Testis (tissue), 2 donors: ENCODE results near the gene DIAPH2.

Source experiments
- POLR2A ChIP-seq: fragments of 450-650 bp; IDR thresholded peaks from one replicate; pipeline ENCODE4 v1.6.1; 2017; ENCODE audit warnings: antibody characterized with exemption, mild to moderate bottlenecking, moderate library complexity
- TF ChIP-seq, protein P1 (sequence below), 3 experiments: fragments of 450-650 bp in 2 of 3; fragments of 200-600 bp in 1 of 3; sonication (generic) in 1 of 3; IDR thresholded peaks; one replicate each; pipeline ENCODE4 v1.5.1; 2016 to 2019; ENCODE audit warnings: antibody characterized with exemption in 3 of 3, mild to moderate bottlenecking in 2 of 3, moderate library complexity in 1 of 3

DNA sequence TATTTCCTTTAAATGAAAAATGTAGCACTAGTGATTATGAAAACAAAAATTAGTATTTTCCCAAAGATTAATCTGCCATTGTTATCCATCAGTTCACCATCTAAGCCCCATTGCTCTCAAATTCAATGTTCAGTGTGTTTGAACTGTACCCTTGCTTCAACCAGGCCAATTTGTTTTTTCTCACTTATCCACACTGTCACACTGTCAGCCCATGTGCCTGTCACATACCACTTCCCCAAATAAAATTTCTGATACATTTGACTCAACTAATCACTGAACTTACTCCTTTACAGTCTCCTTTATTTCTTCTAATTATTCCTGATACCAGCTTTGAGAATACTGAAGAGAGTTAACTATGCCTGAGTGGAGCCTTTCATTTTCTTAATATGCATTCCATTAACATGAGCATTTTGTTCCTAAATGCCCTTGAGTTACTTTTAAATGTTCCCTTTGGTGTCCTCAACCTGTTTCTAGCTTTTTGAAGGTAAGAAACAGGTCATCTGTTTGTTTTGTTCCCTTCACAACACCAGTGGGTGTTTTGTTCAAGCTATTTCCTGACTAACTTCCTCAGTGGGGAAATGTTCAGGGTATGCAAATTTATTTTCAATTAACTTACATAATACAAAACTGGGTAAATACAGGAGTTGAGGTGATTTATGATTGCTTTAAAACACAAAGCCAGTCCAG lies 316.2 kb downstream of the DIAPH2 start:
- TF ChIP-seq, protein P1, sequence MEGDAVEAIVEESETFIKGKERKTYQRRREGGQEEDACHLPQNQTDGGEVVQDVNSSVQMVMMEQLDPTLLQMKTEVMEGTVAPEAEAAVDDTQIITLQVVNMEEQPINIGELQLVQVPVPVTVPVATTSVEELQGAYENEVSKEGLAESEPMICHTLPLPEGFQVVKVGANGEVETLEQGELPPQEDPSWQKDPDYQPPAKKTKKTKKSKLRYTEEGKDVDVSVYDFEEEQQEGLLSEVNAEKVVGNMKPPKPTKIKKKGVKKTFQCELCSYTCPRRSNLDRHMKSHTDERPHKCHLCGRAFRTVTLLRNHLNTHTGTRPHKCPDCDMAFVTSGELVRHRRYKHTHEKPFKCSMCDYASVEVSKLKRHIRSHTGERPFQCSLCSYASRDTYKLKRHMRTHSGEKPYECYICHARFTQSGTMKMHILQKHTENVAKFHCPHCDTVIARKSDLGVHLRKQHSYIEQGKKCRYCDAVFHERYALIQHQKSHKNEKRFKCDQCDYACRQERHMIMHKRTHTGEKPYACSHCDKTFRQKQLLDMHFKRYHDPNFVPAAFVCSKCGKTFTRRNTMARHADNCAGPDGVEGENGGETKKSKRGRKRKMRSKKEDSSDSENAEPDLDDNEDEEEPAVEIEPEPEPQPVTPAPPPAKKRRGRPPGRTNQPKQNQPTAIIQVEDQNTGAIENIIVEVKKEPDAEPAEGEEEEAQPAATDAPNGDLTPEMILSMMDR (IDR thresholded peaks at IDR 0.05) = no peak
- no peak for TF ChIP-seq POLR2A
